HepG2 (cell line): ENCODE results near the gene GTF2A1. TPM values are rescaled to one million over a fixed set of nuclear protein-coding genes. Genes with fewer than 3 reads are reported as not detected.

Source experiments
- ATAC-seq: fragments of 200-7000 bp; cut with Tn5 transposase; 3 replicates; pipeline ENCODE4 v1.9.1; 2020; ENCODE audit warnings: mild to moderate bottlenecking, moderate library complexity
- BruUV-seq: library from RNA; stranded (reverse); fragments of 400-500 nt; replicated peaks from 2 replicates; lab custom pipeline; 2021; lab: Mats Ljungman, UMichigan
- CTCF ChIA-PET: fragments of 300-600 bp; formaldehyde crosslinking; extraction: SDS; loops from one replicate; lab custom pipeline; 2021; ENCODE audit warnings: low total read pairs, inconsistent platforms, low intra/inter-chr PET ratio; lab: Yijun Ruan, JAX
- POLR2A ChIA-PET: fragments of 350-600 bp; sonication (Branson Sonifier 250); formaldehyde crosslinking; loops from one replicate; lab custom pipeline; 2020; ENCODE audit warnings: antibody characterized with exemption, inconsistent platforms; lab: Yijun Ruan, JAX
- DNase-seq: peaks from one replicate; pipeline ENCODE4 v3.0.0-alpha.2; 2015; ENCODE audit warnings: low spot score
- FAIRE-seq: peaks from 3 replicates; lab custom pipeline; 2011; peaks lifted over from hg19 to GRCh38; lab: Jason Lieb, UNC
- H2AFZ ChIP-seq: one replicate; pipeline ENCODE4 v1.6.1; 2011; ENCODE audit warnings: low read length, inconsistent platforms
- H3K27ac ChIP-seq: fragments of 300-600 bp; 3 replicates; pipeline ENCODE4 v1.8.0; 2011; ENCODE audit warnings: mixed run types, mild to moderate bottlenecking, mixed read lengths, low read length, inconsistent platforms; ENCODE audit not compliant: insufficient read depth; ENCODE audit errors: extremely low read length
- H3K27me3 ChIP-seq, 2 experiments: fragments of 200-600 bp in 1 of 2; 2 replicates in 1 of 2; 3 replicates in 1 of 2; pipeline versions ENCODE4 v1.6.0 to v1.8.0; 2011; ENCODE audit warnings: low read length in 2 of 2, mild to moderate bottlenecking in 2 of 2, moderate library complexity in 2 of 2, inconsistent platforms in 1 of 2; ENCODE audit not compliant: insufficient read depth in 2 of 2, control insufficient read depth in 1 of 2
- H3K36me3 ChIP-seq, 2 experiments: fragments of 200-600 bp in 1 of 2; replicated peaks in 1 of 2; 2 replicates in 1 of 2; 3 replicates in 1 of 2; pipeline versions ENCODE4 v1.5.1 to v1.8.0; 2011; ENCODE audit warnings: low read length in 2 of 2, inconsistent platforms in 1 of 2; ENCODE audit not compliant: insufficient read depth in 2 of 2, control insufficient read depth in 1 of 2
- H3K4me1 ChIP-seq: 2 replicates; pipeline ENCODE4 v1.5.1; 2012; ENCODE audit warnings: low read length, inconsistent platforms; ENCODE audit not compliant: insufficient read depth
- H3K4me2 ChIP-seq: 2 replicates; pipeline ENCODE4 v1.6.0; 2011; ENCODE audit warnings: low read depth, low read length, inconsistent platforms
- H3K4me3 ChIP-seq, 3 experiments: fragments of 200-600 bp in 1 of 3; sonication (generic), shearing (Covaris generic) in 1 of 3; replicated peaks in 1 of 3; 2 replicates each; pipeline ENCODE4 v1.5.1; 2011 to 2016; ENCODE audit warnings: low read length in 3 of 3, inconsistent platforms in 2 of 3, low read depth in 2 of 3, mild to moderate bottlenecking in 2 of 3, control low read depth in 1 of 3, mixed read lengths in 1 of 3; ENCODE audit not compliant: insufficient read depth in 1 of 3
- H3K79me2 ChIP-seq: one replicate; pipeline ENCODE4 v1.6.1; 2011; ENCODE audit warnings: low read length, inconsistent platforms; ENCODE audit not compliant: insufficient read depth
- H3K9ac ChIP-seq: 2 replicates; pipeline ENCODE4 v1.6.0; 2011; ENCODE audit warnings: mild to moderate bottlenecking, low read depth, low read length, inconsistent platforms; ENCODE audit not compliant: insufficient read depth
- H3K9me3 ChIP-seq: 2 replicates; pipeline ENCODE4 v1.5.1; 2012; ENCODE audit warnings: mild to moderate bottlenecking, low read length
- H4K20me1 ChIP-seq: 2 replicates; pipeline ENCODE4 v1.6.0; 2011; ENCODE audit warnings: inconsistent platforms, mild to moderate bottlenecking, low read length, moderate library complexity; ENCODE audit not compliant: insufficient read depth
- DNMT3B ChIP-seq: conservative IDR thresholded peaks from 2 replicates; pipeline ENCODE4 v1.6.1; 2016; ENCODE audit warnings: missing biosample characterization, control low read depth
- GATAD1 ChIP-seq: IDR thresholded peaks from 2 replicates; pipeline ENCODE4 v1.6.1; 2016; ENCODE audit warnings: missing genetic modification reagents, missing compliant biosample characterization
- HMG20A ChIP-seq: IDR thresholded peaks from 2 replicates; pipeline ENCODE4 v1.6.1; 2016; ENCODE audit warnings: borderline replicate concordance
- KIAA2018 ChIP-seq: sonication (generic); formaldehyde crosslinking; IDR thresholded peaks from 2 replicates; pipeline ENCODE4 v1.5.0; 2020; ENCODE audit warnings: mild to moderate bottlenecking, missing genetic modification reagents, borderline replicate concordance
- NFKBIZ ChIP-seq: IDR thresholded peaks from 2 replicates; pipeline ENCODE4 v1.6.1; 2018; ENCODE audit warnings: missing genetic modification reagents, missing compliant biosample characterization
- POGZ ChIP-seq: sonication (generic); formaldehyde crosslinking; IDR thresholded peaks from 2 replicates; pipeline ENCODE4 v1.4.0; 2020; ENCODE audit warnings: mild to moderate bottlenecking, missing genetic modification reagents
- RFX5 ChIP-seq: IDR thresholded peaks from 2 replicates; pipeline ENCODE4 v1.6.1; 2011; ENCODE audit warnings: low read depth, low read length, improper control_type of control experiment
- RNF219 ChIP-seq: sonication (generic); formaldehyde crosslinking; IDR thresholded peaks from 2 replicates; pipeline ENCODE4 v1.5.0; 2020; ENCODE audit warnings: mild to moderate bottlenecking, missing genetic modification reagents
- SMAD3 ChIP-seq: sonication (generic); formaldehyde crosslinking; IDR thresholded peaks from 2 replicates; pipeline ENCODE4 v1.4.0; 2020; ENCODE audit warnings: missing genetic modification reagents
- SP1 ChIP-seq, 2 experiments: fragments of 450-650 bp in 1 of 2; sonication (generic) in 1 of 2; formaldehyde crosslinking in 1 of 2; IDR thresholded peaks; 2 replicates each; pipeline versions ENCODE4 v1.4.0 to v1.6.1; 2016 to 2020; ENCODE audit warnings: missing genetic modification reagents in 1 of 2
- STAT5B ChIP-seq: sonication (generic); formaldehyde crosslinking; IDR thresholded peaks from 2 replicates; pipeline ENCODE4 v1.4.0; 2020; ENCODE audit warnings: missing genetic modification reagents
- TGIF2 ChIP-seq: IDR thresholded peaks from 2 replicates; pipeline ENCODE4 v1.6.1; 2016; ENCODE audit warnings: control low read depth, missing compliant biosample characterization
- ZNF121 ChIP-seq: sonication (generic); formaldehyde crosslinking; IDR thresholded peaks from 2 replicates; pipeline ENCODE4 v1.5.0; 2020; ENCODE audit warnings: mild to moderate bottlenecking, missing genetic modification reagents
- ZNF234 ChIP-seq: sonication (generic); formaldehyde crosslinking; conservative IDR thresholded peaks from 2 replicates; pipeline ENCODE4 v1.5.1; 2020; ENCODE audit warnings: mild to moderate bottlenecking, missing genetic modification reagents
- ZNF331 ChIP-seq: sonication (generic); formaldehyde crosslinking; IDR thresholded peaks from 2 replicates; pipeline ENCODE4 v1.4.0; 2020; ENCODE audit warnings: missing genetic modification reagents
- ZNF383 ChIP-seq: sonication (generic); formaldehyde crosslinking; IDR thresholded peaks from 2 replicates; pipeline ENCODE4 v1.4.0; 2020; ENCODE audit warnings: missing genetic modification reagents, mild to moderate bottlenecking, borderline replicate concordance
- ZNF749 ChIP-seq: sonication (generic); formaldehyde crosslinking; IDR thresholded peaks from 2 replicates; pipeline ENCODE4 v1.8.0; 2022; ENCODE audit warnings: mild to moderate bottlenecking, missing genetic modification reagents, moderate library complexity, borderline replicate concordance
- ZNF772 ChIP-seq: sonication (generic); formaldehyde crosslinking; IDR thresholded peaks from 2 replicates; pipeline ENCODE4 v1.5.0; 2020; ENCODE audit warnings: mild to moderate bottlenecking, missing genetic modification reagents
- WGBS: methylation state at CpG from one replicate; pipeline ENCODE4 v1.1.6; 2017; ENCODE audit warnings: low lambda C conversion rate; 5-methylcytosine and 5-hydroxymethylcytosine counted together
- in situ Hi-C: cut with HindIII; loops from 2 replicates; pipeline ENCODE4 v1.10.0; 2017; ENCODE audit warnings: low pct_unique_long_range_greater_than_20kb; ENCODE audit not compliant: extremely low pct_ligation_motif_present
- intact Hi-C: fragments of 100-400 bp; cut with micrococcal nuclease; formaldehyde crosslinking; loops from one replicate; pipeline ENCODE4 v1.10.0; 2022; ENCODE audit not compliant: unreplicated experiment
- polyA plus RNA-seq, 8 experiments: library from polyadenylated mRNA; depleted of rRNA in 3 of 8; stranded (reverse) in 7 of 8; unstranded in 1 of 8; fragments of >200 nt; fragmentation: Illumina TruSeq in 4 of 8; extraction: Trizol in 4 of 8; gene quantifications; 2 replicates each; pipeline versions ENCODE4 v1.2.1 to v1.2.3, GENCODE V29; 2011 to 2016; ENCODE audit warnings: low read depth in 4 of 8, missing spikeins in 1 of 8, mixed read lengths in 1 of 8; ENCODE audit not compliant: insufficient read depth in 1 of 8
- total RNA-seq, 5 experiments: library from RNA; depleted of rRNA; stranded (reverse); fragments of >200 nt; fragmentation: Illumina TruSeq; extraction: Trizol; gene quantifications; 2 replicates each; pipeline ENCODE4 v1.2.3, GENCODE V29; 2016; ENCODE audit warnings: low read depth in 1 of 5

Gene GTF2A1
- total and polyA plus RNA-seq, 2 of the 13 experiments (the other 11 are each of a cell fraction or from before 2014, with no cell fraction given): 14.9 to 17.5 TPM

GRCh38 chr14:81157431-81157830, 63.3 kb downstream of the GTF2A1 start:
- Histone ChIP-seq H3K36me3 (no peaks in the 10 kb centered on the region), H2AFZ (no peak overlapping the region), H3K9ac (no peak overlapping the region), H3K27ac (no peak overlapping the region), H3K4me3 (no peak overlapping the region), H3K9me3 (no peaks in the 10 kb centered on the region), H3K4me1 (peaks cover 9% of the 10 kb centered on the region; the same call in 1 of the 2 replicates), H3K79me2 (no peaks in the 10 kb centered on the region), H3K27me3 (no peaks in the 10 kb centered on the region), H3K4me2 (no peak overlapping the region), H4K20me1 (no peaks in the 10 kb centered on the region)
- intact Hi-C loops: no loop called here
- FAIRE-seq (no peak), DNase-seq (no peak), ATAC-seq (no peak)
- BruUV-seq: no TSS peak
- 92% methylated on average over 1 of the region's 1 CpG for WGBS
- ChIA-PET CTCF (no interaction called here), POLR2A (no interaction called here)
- in situ Hi-C loops: no loop called here
- TF ChIP-seq ZNF772 (no peak), NFKBIZ (CRISPR knock-in tag) (no peak), TGIF2 (CRISPR knock-in tag) (no peak), RNF219 (CRISPR knock-in tag) (no peak), DNMT3B (no peak), RFX5 (no peak), ZNF121 (CRISPR knock-in tag) (no peak), STAT5B (CRISPR knock-in tag) (no peak), SMAD3 (CRISPR knock-in tag) (no peak), GATAD1 (CRISPR knock-in tag) (no peak), ZNF331 (CRISPR knock-in tag) (no peak), ZNF383 (no peak), POGZ (CRISPR knock-in tag) (no peak), ZNF234 (CRISPR knock-in tag) (no peak), KIAA2018 (CRISPR knock-in tag) (no peak), HMG20A (no peak), SP1 (IDR thresholded peaks at IDR 0.05) (no peak), SP1 (CRISPR knock-in tag; IDR thresholded peaks at IDR 0.05) (no peak), ZNF749 (no peak)
